Measurements from ENCODE around the gene EIF6.

GRCh38 chr20:35326740-35327073 lies 42.1 kb upstream of the EIF6 start:
- no peak for TF ChIP-seq TAF1 (IDR thresholded peaks at IDR 0.05; ENCODE audit: low read depth, low read length)
- TF ChIP-seq POLR2A (IDR thresholded peaks at IDR 0.05; ENCODE audit: low read depth, low read length), result no peak

All from GM12891 (cell line).